Adrenal gland (tissue), 5 donors: ENCODE measurements around the gene MAGI1.
"Not testable (repeated sequence)": the region's sequence is repeated elsewhere in the genome, so short reads cannot be mapped to it uniquely, and the experiment has no call there.

Experiments used
- POLR2A ChIP-seq, 2 donors: fragments of 450-650 bp; IDR thresholded peaks; one replicate each; pipeline ENCODE4 v1.6.1; 2017; ENCODE audit warnings: antibody characterized with exemption in 2 of 2, mild to moderate bottlenecking in 2 of 2, moderate library complexity in 1 of 2
- TF ChIP-seq, protein P1 (sequence below), 6 experiments: fragments of 450-650 bp in 4 of 6; fragments of 200-600 bp in 2 of 6; sonication (generic) in 1 of 6; IDR thresholded peaks; 1 replicate in 5 of 6; 2 replicates in 1 of 6; pipeline versions ENCODE4 v1.5.1 to v1.8.0; 2016 to 2021; ENCODE audit warnings: antibody characterized with exemption in 6 of 6, mild to moderate bottlenecking in 2 of 6, moderate library complexity in 1 of 6
- donor health status: DM: no; HTN: no; CAD: no.

DNA sequence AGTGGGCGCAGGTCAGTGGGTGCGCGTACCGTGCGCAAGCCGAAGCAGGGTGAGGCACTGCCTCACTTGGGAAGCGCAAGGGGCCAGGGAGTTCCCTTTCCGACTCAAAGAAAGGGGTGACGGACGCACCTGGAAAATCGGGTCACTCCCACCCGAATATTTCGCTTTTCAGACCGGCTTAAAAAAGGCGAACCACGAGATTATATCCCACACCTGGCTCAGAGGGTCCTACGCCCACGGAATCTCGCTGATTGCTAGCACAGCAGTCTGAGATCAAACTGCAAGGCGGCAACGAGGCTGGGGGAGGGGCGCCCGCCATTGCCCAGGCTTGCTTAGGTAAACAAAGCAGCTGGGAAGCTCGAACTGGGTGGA lies 529.3 kb downstream of the MAGI1 start:
- TF ChIP-seq, protein P1, sequence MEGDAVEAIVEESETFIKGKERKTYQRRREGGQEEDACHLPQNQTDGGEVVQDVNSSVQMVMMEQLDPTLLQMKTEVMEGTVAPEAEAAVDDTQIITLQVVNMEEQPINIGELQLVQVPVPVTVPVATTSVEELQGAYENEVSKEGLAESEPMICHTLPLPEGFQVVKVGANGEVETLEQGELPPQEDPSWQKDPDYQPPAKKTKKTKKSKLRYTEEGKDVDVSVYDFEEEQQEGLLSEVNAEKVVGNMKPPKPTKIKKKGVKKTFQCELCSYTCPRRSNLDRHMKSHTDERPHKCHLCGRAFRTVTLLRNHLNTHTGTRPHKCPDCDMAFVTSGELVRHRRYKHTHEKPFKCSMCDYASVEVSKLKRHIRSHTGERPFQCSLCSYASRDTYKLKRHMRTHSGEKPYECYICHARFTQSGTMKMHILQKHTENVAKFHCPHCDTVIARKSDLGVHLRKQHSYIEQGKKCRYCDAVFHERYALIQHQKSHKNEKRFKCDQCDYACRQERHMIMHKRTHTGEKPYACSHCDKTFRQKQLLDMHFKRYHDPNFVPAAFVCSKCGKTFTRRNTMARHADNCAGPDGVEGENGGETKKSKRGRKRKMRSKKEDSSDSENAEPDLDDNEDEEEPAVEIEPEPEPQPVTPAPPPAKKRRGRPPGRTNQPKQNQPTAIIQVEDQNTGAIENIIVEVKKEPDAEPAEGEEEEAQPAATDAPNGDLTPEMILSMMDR (IDR thresholded peaks at IDR 0.05), result not testable (repeated sequence)
- TF ChIP-seq POLR2A (IDR thresholded peaks at IDR 0.05), result not testable (repeated sequence)
